Erythroblast (primary cell): ENCODE measurements around the gene PDXP.

ENCODE experiments used
- GATA1 ChIP-seq: IDR thresholded peaks from 2 replicates; pipeline ENCODE4 v1.6.1; 2011; ENCODE audit warnings: low read depth, mild to moderate bottlenecking, control low read depth, low read length, moderate library complexity
- POLR2A ChIP-seq: IDR thresholded peaks from 2 replicates; pipeline ENCODE4 v1.6.1; 2011; ENCODE audit warnings: mild to moderate bottlenecking, low read length

GRCh38 chr22:37679670-37680069 is 21.1 kb downstream of the PDXP start:
- no peak for TF ChIP-seq POLR2A
- TF ChIP-seq GATA1: no peak
